Natural killer cell (primary cell): ENCODE measurements around the gene CTRB1. TPM values are rescaled to one million over a fixed set of nuclear protein-coding genes. Genes with fewer than 3 reads are reported as not detected.

ENCODE experiments used
- ATAC-seq, 3 donors: fragments of 150-1000 bp in 2 of 3; fragments of 200-7000 bp in 1 of 3; cut with Tn5 transposase; 1 replicate in 1 of 3; 2 replicates in 2 of 3; pipeline ENCODE4 v1.10.0; 2021; ENCODE audit warnings: mild to moderate bottlenecking in 2 of 3, moderate library complexity in 2 of 3
- DNase-seq, 2 donors: peaks; one replicate each; pipeline versions ENCODE4 v3.0.0 to v3.0.0-alpha.2; 2013 to 2021; ENCODE audit warnings: mixed read lengths in 1 of 2
- H3K27ac ChIP-seq: one replicate; pipeline ENCODE4 v1.5.1; 2013; ENCODE audit warnings: mild to moderate bottlenecking, low read length
- H3K27me3 ChIP-seq: one replicate; pipeline ENCODE4 v1.6.1; 2013; ENCODE audit warnings: low read length; ENCODE audit not compliant: control insufficient read depth, insufficient read depth
- H3K36me3 ChIP-seq: one replicate; pipeline ENCODE4 v1.6.1; 2013; ENCODE audit warnings: low read length; ENCODE audit not compliant: control insufficient read depth, insufficient read depth
- H3K4me1 ChIP-seq: one replicate; pipeline ENCODE4 v1.6.1; 2013; ENCODE audit warnings: low read length; ENCODE audit not compliant: control insufficient read depth, insufficient read depth
- H3K4me3 ChIP-seq: one replicate; pipeline ENCODE4 v1.5.1; 2013; ENCODE audit warnings: low read length
- H3K9me3 ChIP-seq: one replicate; pipeline ENCODE4 v1.6.1; 2013; ENCODE audit warnings: low read length; ENCODE audit not compliant: control insufficient read depth, insufficient read depth
- H3K27ac Mint-ChIP-seq, 2 donors: one replicate each; pipeline ENCODE4 v1.8.0; 2022; ENCODE audit warnings: mild to moderate bottlenecking in 2 of 2, mixed read lengths in 2 of 2, moderate library complexity in 1 of 2
- H3K27me3 Mint-ChIP-seq, 2 donors: one replicate each; pipeline ENCODE4 v1.8.0; 2022; ENCODE audit warnings: low read depth in 2 of 2, mixed read lengths in 2 of 2
- H3K36me3 Mint-ChIP-seq: one replicate; pipeline ENCODE4 v1.8.0; 2022; ENCODE audit warnings: mixed read lengths
- H3K4me1 Mint-ChIP-seq, 2 donors: one replicate each; pipeline ENCODE4 v1.8.0; 2022; ENCODE audit warnings: mixed read lengths in 2 of 2
- H3K4me3 Mint-ChIP-seq: one replicate; pipeline ENCODE4 v1.8.0; 2022; ENCODE audit warnings: mild to moderate bottlenecking, moderate library complexity, mixed read lengths
- H3K9me3 Mint-ChIP-seq, 2 donors: one replicate each; pipeline ENCODE4 v1.8.0; 2022; ENCODE audit warnings: mixed read lengths in 2 of 2
- WGBS: methylation state at CpG from one replicate; pipeline ENCODE4 v1.1.7; 2013; ENCODE audit warnings: missing lambda C conversion rate; ENCODE audit not compliant: insufficient coverage; 5-methylcytosine and 5-hydroxymethylcytosine counted together
- intact Hi-C: fragments of 100-400 bp; cut with micrococcal nuclease; formaldehyde crosslinking; loops from one replicate; pipeline ENCODE4 v1.14.2; 2022
- total RNA-seq, 4 donors: library from RNA; stranded (reverse); fragments of 120-200 nt in 1 of 4; gene quantifications; one replicate each; pipeline versions ENCODE4 v1.2.3 to v1.2.4, GENCODE V29; 2013 to 2022
- TF ChIP-seq, protein P1 (sequence below): fragments of 200-600 bp; IDR thresholded peaks from one replicate; pipeline ENCODE4 v1.8.0; 2022; ENCODE audit warnings: antibody characterized with exemption

The CTRB1 gene
- total RNA-seq, 3 donors from 2014 or later (not counting 1 experiment from before 2014, with no cell fraction given), result not detected

DNA sequence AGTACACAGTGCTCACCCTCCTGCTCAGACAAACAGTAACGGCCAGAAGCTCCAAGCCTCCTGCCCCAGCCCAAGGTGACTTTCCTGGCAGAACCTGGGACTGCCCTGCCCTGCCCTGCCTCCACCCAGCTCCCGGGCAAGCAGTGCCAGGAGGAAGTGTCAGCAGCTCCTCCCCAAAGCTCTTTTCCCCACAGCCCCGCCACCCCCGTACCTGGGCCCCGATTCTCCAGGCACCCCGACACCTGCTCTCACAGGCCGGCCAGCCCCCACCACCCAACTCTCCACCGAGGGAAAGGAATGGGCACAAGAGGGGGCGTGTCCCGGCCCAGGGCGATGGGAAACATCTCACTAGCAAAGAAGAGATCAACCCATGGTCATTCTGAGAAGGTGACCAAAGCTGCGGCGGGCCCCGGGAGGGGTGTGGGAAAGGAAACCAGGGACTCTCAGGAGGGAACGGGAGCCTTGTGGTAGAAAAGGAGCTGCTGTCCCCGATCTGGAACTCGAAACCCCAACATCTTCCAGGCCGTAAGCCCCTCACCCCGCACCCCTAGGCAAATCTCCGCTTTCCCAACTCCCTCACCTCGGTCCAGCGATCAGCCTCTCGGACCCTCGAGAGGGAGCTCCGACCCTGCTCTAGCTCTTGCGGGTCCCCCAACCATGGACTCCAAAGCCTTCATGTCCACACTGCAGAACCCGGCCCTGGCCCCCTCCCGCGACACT, 31.5 kb downstream of the CTRB1 start:
- no peak for DNase-seq
- H3K36me3 Mint-ChIP-seq, result no peaks in the 10 kb centered on the region
- H3K27ac Mint-ChIP-seq, result no peak overlapping the region
- H3K36me3 ChIP-seq, result no peaks in the 10 kb centered on the region
- no peaks in the 10 kb centered on the region for H3K9me3 Mint-ChIP-seq
- H3K27ac ChIP-seq, result no peak overlapping the region
- H3K27me3 ChIP-seq, result peaks cover 27% of the 10 kb centered on the region
- no peak overlapping the region for H3K4me3 ChIP-seq
- no peak for ATAC-seq
- WGBS, result 5% methylated on average over 29 of the region's 29 CpGs
- intact Hi-C loops, result no loop called here
- H3K4me1 Mint-ChIP-seq, result peaks cover 0 to 17% of the 10 kb centered on the region in 2 donors
- no peaks in the 10 kb centered on the region for H3K9me3 ChIP-seq
- TF ChIP-seq, protein P1, sequence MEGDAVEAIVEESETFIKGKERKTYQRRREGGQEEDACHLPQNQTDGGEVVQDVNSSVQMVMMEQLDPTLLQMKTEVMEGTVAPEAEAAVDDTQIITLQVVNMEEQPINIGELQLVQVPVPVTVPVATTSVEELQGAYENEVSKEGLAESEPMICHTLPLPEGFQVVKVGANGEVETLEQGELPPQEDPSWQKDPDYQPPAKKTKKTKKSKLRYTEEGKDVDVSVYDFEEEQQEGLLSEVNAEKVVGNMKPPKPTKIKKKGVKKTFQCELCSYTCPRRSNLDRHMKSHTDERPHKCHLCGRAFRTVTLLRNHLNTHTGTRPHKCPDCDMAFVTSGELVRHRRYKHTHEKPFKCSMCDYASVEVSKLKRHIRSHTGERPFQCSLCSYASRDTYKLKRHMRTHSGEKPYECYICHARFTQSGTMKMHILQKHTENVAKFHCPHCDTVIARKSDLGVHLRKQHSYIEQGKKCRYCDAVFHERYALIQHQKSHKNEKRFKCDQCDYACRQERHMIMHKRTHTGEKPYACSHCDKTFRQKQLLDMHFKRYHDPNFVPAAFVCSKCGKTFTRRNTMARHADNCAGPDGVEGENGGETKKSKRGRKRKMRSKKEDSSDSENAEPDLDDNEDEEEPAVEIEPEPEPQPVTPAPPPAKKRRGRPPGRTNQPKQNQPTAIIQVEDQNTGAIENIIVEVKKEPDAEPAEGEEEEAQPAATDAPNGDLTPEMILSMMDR, result no peak
- H3K4me3 Mint-ChIP-seq, result peak overlapping the region; percentile 25
- H3K27me3 Mint-ChIP-seq, result peaks cover 55 to 60% of the 10 kb centered on the region in 2 donors
- peaks cover 14% of the 10 kb centered on the region for H3K4me1 ChIP-seq

DNA sequence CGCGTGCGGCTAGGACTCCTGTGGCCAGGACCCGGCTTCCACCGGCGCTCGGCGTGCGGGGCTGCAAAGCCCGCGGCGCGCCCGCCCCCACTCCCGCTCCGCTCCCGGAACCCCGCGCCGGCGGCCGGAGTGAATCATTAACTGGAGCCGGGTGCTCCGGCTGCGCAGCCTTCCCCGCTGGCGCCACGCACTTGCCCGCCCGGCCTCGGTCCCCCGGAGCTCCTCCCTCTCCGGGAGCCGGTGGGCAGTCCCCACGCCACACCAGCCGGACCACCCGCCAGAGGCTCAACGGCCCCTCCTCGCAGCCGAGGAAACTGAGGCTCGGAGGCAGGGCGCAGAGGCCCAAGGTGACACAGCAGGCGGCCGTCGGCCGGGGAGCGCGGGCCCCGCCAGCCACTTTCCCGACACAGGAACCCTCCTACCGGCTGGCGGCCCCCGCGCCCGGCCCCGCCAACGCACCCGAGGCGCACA, 32.1 kb downstream of the CTRB1 start:
- H3K4me3 Mint-ChIP-seq, result no peak overlapping the region
- intact Hi-C loops, result no loop called here
- Histone ChIP-seq H3K9me3 (no peaks in the 10 kb centered on the region), H3K27me3 (peaks cover 27% of the 10 kb centered on the region), H3K4me1 (peaks cover 14% of the 10 kb centered on the region), H3K4me3 (no peak overlapping the region), H3K27ac (no peak overlapping the region), H3K36me3 (no peaks in the 10 kb centered on the region)
- peaks cover 0 to 17% of the 10 kb centered on the region in 2 donors for H3K4me1 Mint-ChIP-seq
- TF ChIP-seq, protein P1, result no peak
- DNase-seq (no peak), ATAC-seq (no peak)
- 1% methylated on average over 59 of the region's 59 CpGs for WGBS
- no peak overlapping the region for H3K27ac Mint-ChIP-seq
- H3K9me3 Mint-ChIP-seq, result no peaks in the 10 kb centered on the region
- no peaks in the 10 kb centered on the region for H3K36me3 Mint-ChIP-seq
- H3K27me3 Mint-ChIP-seq, result peaks cover 56 to 61% of the 10 kb centered on the region in 2 donors

DNA sequence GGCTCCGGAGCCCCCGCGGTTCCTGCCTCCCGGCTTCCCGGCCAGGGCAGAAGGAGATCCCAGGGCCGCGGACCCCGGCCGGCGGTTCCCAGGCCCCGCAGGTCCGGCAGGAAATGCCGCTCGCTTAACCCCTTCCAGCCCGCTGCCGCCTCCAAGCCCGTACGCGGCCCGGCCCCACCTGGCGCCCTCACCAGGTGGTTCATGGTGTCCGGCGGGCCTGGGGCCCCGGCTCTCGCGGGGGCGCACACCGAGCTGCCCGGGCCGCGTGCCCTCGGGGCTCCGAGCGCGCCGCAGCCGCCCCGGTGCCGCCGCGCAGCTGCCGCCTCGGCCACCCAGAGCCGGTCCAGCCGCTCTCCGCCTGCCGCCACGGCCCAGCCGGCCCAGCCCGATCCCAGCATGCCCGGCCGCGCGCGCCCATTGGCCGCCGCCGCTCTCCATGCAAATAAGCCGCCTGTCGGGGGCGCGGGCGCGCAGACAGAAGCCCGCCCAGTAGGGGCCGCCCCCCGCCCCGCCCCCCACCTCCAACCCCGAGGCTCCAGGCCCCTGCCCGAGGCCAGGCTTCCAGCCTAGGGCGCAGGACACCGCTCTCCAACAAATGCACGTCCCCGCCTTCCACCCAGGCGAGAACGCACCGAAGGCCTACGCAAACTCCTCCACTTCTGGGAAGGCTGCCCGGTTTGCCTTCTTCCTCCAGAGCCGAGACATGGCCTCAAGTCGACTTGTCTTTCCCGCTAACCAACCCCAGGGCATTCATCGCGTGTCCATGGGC, 32.7 kb downstream of the CTRB1 start, which contains the start of gene BCAR1:
Gene BCAR1 (minus strand): TSS at position 345 of the 769 bp plus-strand sequence. CDS start 142 bp downstream, at position 203.
- Mint-ChIP-seq H3K27me3 (peaks cover 50 to 57% of the 10 kb centered on the region in 2 donors), H3K4me3 (peak within 1 kb of the TSS; percentile 58), H3K36me3 (no peaks in the 10 kb centered on the region), H3K4me1 (peaks cover 0 to 17% of the 10 kb centered on the region in 2 donors), H3K9me3 (no peaks in the 10 kb centered on the region), H3K27ac (no peak within 1 kb of the TSS)
- Histone ChIP-seq H3K27me3 (peaks cover 27% of the 10 kb centered on the region), H3K9me3 (no peaks in the 10 kb centered on the region), H3K4me3 (no peak within 1 kb of the TSS), H3K27ac (no peak within 1 kb of the TSS), H3K4me1 (peaks cover 14% of the 10 kb centered on the region), H3K36me3 (no peaks in the 10 kb centered on the region)
- 4% methylated on average over 81 of the region's 84 CpGs for WGBS
- TF ChIP-seq, protein P1, result no peak
- intact Hi-C loops, result no loop called here
- peak in 1 of 3 donors; percentile 56 for ATAC-seq
- no peak for DNase-seq
